Neural cell (in vitro differentiated cells): Measurements from ENCODE around the gene PM20D2.

Experiments
- CTCF ChIP-seq: fragments of 450-650 bp; IDR thresholded peaks from 2 replicates; pipeline ENCODE4 v1.5.1; 2014; ENCODE audit warnings: antibody characterized with exemption, mild to moderate bottlenecking, moderate library complexity; ENCODE audit not compliant: poor library complexity, severe bottlenecking
- EP300 ChIP-seq: fragments of 450-650 bp; conservative IDR thresholded peaks from 2 replicates; pipeline ENCODE4 v1.6.1; 2014; ENCODE audit warnings: antibody characterized with exemption, mild to moderate bottlenecking, moderate library complexity; ENCODE audit not compliant: poor library complexity, severe bottlenecking
- EZH2 ChIP-seq: fragments of 200-600, 300-800 bp; shearing (Covaris generic), sonication (generic); IDR thresholded peaks from 2 replicates; pipeline ENCODE4 v1.6.1; 2014; ENCODE audit warnings: antibody characterized with exemption, low read length, borderline replicate concordance, mild to moderate bottlenecking; ENCODE audit not compliant: insufficient read depth, poor library complexity, severe bottlenecking
- MXI1 ChIP-seq: fragments of 450-650 bp; conservative IDR thresholded peaks from 2 replicates; pipeline ENCODE4 v1.6.1; 2014; ENCODE audit warnings: antibody characterized with exemption, mild to moderate bottlenecking; ENCODE audit not compliant: poor library complexity, severe bottlenecking
- POLR2AphosphoS5 ChIP-seq: IDR thresholded peaks from 2 replicates; pipeline ENCODE4 v1.6.1; 2012
- REST ChIP-seq: IDR thresholded peaks from 2 replicates; pipeline ENCODE4 v1.6.1; 2012; ENCODE audit warnings: borderline replicate concordance
- SMC3 ChIP-seq: fragments of 450-650 bp; conservative IDR thresholded peaks from 2 replicates; pipeline ENCODE4 v1.6.1; 2014; ENCODE audit warnings: antibody characterized with exemption, mild to moderate bottlenecking, moderate library complexity; ENCODE audit not compliant: poor library complexity
- TAF1 ChIP-seq: IDR thresholded peaks from 2 replicates; pipeline ENCODE4 v1.6.1; 2012; ENCODE audit warnings: low read depth

GRCh38 chr6:89199579-89199978 is 53.7 kb downstream of the PM20D2 start:
- TF ChIP-seq EZH2 (no peak), CTCF (no peak), REST (no peak), MXI1 (no peak), POLR2AphosphoS5 (no peak), SMC3 (no peak), EP300 (no peak), TAF1 (no peak)
